Neural progenitor cell (in vitro differentiated cells): ENCODE results near the gene CNTN1. TPM values are rescaled to one million over a fixed set of nuclear protein-coding genes. Genes with fewer than 3 reads are reported as not detected.

Experiments
- DNase-seq: peaks from one replicate; pipeline ENCODE4 v3.0.0-alpha.2; 2016; ENCODE audit warnings: low spot score
- H2AFZ ChIP-seq: fragments of 200-600 bp; sonication (generic); replicated peaks from 2 replicates; pipeline ENCODE4 v1.6.1; 2016; ENCODE audit warnings: antibody characterized with exemption
- H3F3A ChIP-seq: fragments of 200-600 bp; sonication (generic); 2 replicates; pipeline ENCODE4 v1.6.1; 2016; ENCODE audit warnings: antibody characterized with exemption, low read depth
- H3K27ac ChIP-seq: fragments of 200-600 bp; sonication (generic); 2 replicates; pipeline ENCODE4 v1.5.1; 2016; ENCODE audit warnings: mild to moderate bottlenecking
- H3K27me3 ChIP-seq: fragments of 200-600 bp; sonication (generic); 2 replicates; pipeline ENCODE4 v1.6.1; 2016; ENCODE audit warnings: mild to moderate bottlenecking, moderate library complexity
- H3K36me3 ChIP-seq: fragments of 200-600 bp; sonication (generic); 2 replicates; pipeline ENCODE4 v1.5.1; 2016
- H3K4me1 ChIP-seq: fragments of 200-600 bp; sonication (generic); 2 replicates; pipeline ENCODE4 v1.6.1; 2016; ENCODE audit warnings: mixed run types
- H3K4me2 ChIP-seq: fragments of 200-600 bp; sonication (generic); 2 replicates; pipeline ENCODE4 v1.6.1; 2016
- H3K4me3 ChIP-seq: fragments of 200-600 bp; sonication (generic); 2 replicates; pipeline ENCODE4 v1.5.1; 2016
- H3K79me2 ChIP-seq: fragments of 200-600 bp; sonication (generic); 2 replicates; pipeline ENCODE4 v1.6.1; 2016; ENCODE audit warnings: low read depth
- H3K9ac ChIP-seq: fragments of 200-600 bp; sonication (generic); 2 replicates; pipeline ENCODE4 v1.6.1; 2016
- H3K9me3 ChIP-seq: fragments of 200-600 bp; sonication (generic); 2 replicates; pipeline ENCODE4 v1.5.1; 2016; ENCODE audit warnings: low read depth
- H4K20me1 ChIP-seq: fragments of 200-600 bp; sonication (generic); 2 replicates; pipeline ENCODE4 v1.6.1; 2016; ENCODE audit warnings: low read depth
- H3K27ac Mint-ChIP-seq: 3 replicates; pipeline ENCODE4 v1.8.0; 2021; ENCODE audit warnings: mixed read lengths
- H3K27me3 Mint-ChIP-seq: 2 replicates; pipeline ENCODE4 v1.8.0; 2022; ENCODE audit warnings: low read depth, mild to moderate bottlenecking, inconsistent platforms, moderate library complexity, mixed read lengths; ENCODE audit not compliant: insufficient read depth
- H3K36me3 Mint-ChIP-seq: 3 replicates; pipeline ENCODE4 v1.8.0; 2021; ENCODE audit warnings: mixed read lengths
- H3K4me1 Mint-ChIP-seq: 3 replicates; pipeline ENCODE4 v1.8.0; 2021; ENCODE audit warnings: mixed read lengths
- H3K4me3 Mint-ChIP-seq: 3 replicates; pipeline ENCODE4 v1.8.0; 2021; ENCODE audit warnings: mild to moderate bottlenecking, moderate library complexity, mixed read lengths
- H3K9me3 Mint-ChIP-seq: 3 replicates; pipeline ENCODE4 v1.8.0; 2020; ENCODE audit warnings: mixed read lengths
- CTCF ChIP-seq: fragments of 200-600 bp; sonication (generic); IDR thresholded peaks from 2 replicates; pipeline ENCODE4 v1.5.1; 2017; ENCODE audit warnings: antibody characterized with exemption, mild to moderate bottlenecking
- EZH2 ChIP-seq: fragments of 200-600 bp; sonication (generic); IDR thresholded peaks from 2 replicates; pipeline ENCODE4 v1.6.1; 2017; ENCODE audit warnings: antibody characterized with exemption, mild to moderate bottlenecking, moderate library complexity
- EZH2phosphoT487 ChIP-seq: fragments of 200-600 bp; sonication (generic); IDR thresholded peaks from 2 replicates; pipeline ENCODE4 v1.6.1; 2017; ENCODE audit warnings: antibody characterized with exemption
- total RNA-seq: library from RNA; depleted of rRNA; stranded (reverse); fragments of >200 nt; gene quantifications from 2 replicates; pipeline ENCODE4 v1.2.3, GENCODE V29; 2015; ENCODE audit warnings: low replicate concordance

Gene CNTN1
- total RNA-seq, 1 donor from 2014 or later = 0.17 TPM

DNA sequence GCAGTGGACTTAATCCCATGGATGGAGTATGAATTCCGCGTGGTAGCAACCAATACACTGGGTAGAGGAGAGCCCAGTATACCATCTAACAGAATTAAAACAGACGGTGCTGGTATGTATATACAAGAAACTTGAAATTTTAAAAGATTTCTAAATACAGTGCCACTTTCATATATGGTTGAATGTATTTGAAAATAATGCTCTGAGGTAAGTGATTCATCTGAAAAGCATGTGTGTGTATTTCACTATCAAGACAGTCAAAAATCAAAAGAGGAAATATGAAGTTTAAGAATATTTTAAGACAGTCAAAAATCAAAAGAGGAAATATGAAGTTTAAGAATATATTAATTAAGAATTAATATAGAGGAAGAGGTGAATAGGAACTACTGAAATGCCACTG, 300.9 kb downstream of the CNTN1 start:
- Mint-ChIP-seq H3K27ac (no peak overlapping the region), H3K27me3 (peaks cover 2% of the 10 kb centered on the region), H3K9me3 (no peaks in the 10 kb centered on the region), H3K4me3 (no peak overlapping the region), H3K4me1 (no peaks in the 10 kb centered on the region), H3K36me3 (no peaks in the 10 kb centered on the region)
- no peaks in the 10 kb centered on the region for H3K9me3 ChIP-seq
- H3K27me3 ChIP-seq = no peaks in the 10 kb centered on the region
- no peak for TF ChIP-seq CTCF
- TF ChIP-seq EZH2phosphoT487 = no peak
- TF ChIP-seq EZH2 = no peak
- H3K4me1 ChIP-seq = no peaks in the 10 kb centered on the region
- no peaks in the 10 kb centered on the region for H3K36me3 ChIP-seq
- no peak overlapping the region for H3K27ac ChIP-seq
- no peaks in the 10 kb centered on the region for H3K79me2 ChIP-seq
- DNase-seq = no peak
- no peak overlapping the region for H3K9ac ChIP-seq
- no peak overlapping the region for H3K4me3 ChIP-seq
- H3F3A ChIP-seq = no peaks in the 10 kb centered on the region
- H2AFZ ChIP-seq = no peak overlapping the region
- H4K20me1 ChIP-seq = no peaks in the 10 kb centered on the region
- no peak overlapping the region for H3K4me2 ChIP-seq

DNA sequence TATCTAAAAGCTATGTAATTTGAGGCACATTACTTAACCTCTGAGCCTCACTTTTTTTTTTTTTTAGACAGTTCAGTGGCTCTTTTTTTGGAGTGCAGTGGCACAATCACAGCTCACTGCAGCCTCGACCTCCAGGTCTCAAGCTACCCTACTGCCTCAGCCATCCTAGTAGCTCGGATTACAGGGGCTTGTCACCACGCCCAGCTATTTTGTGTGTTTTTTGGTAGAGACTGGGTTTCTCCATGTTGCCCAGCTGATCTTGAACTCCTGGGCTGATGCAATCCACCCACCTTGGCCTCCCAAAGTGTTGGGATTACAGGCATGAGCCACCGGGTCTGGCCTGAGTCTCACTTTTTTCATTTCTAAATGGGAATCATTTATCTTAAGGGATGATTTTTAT, 303.9 kb downstream of the CNTN1 start:
- Histone ChIP-seq H3K79me2 (no peaks in the 10 kb centered on the region), H3K9ac (no peak overlapping the region), H2AFZ (no peak overlapping the region), H3K4me1 (no peaks in the 10 kb centered on the region), H3K4me3 (no peak overlapping the region), H3K27ac (no peak overlapping the region), H3F3A (no peaks in the 10 kb centered on the region), H3K27me3 (no peaks in the 10 kb centered on the region), H4K20me1 (no peaks in the 10 kb centered on the region), H3K9me3 (peaks cover 2% of the 10 kb centered on the region), H3K36me3 (no peaks in the 10 kb centered on the region), H3K4me2 (no peak overlapping the region)
- Mint-ChIP-seq H3K36me3 (no peaks in the 10 kb centered on the region), H3K9me3 (no peaks in the 10 kb centered on the region), H3K4me1 (no peaks in the 10 kb centered on the region), H3K4me3 (no peak overlapping the region), H3K27ac (no peak overlapping the region), H3K27me3 (no peaks in the 10 kb centered on the region)
- DNase-seq = no peak
- TF ChIP-seq EZH2 (no peak), EZH2phosphoT487 (no peak), CTCF (no peak)

- no peak for DNase-seq
- Histone ChIP-seq H3K4me3 (no peak overlapping the region), H3K4me1 (no peaks in the 10 kb centered on the region), H3K36me3 (peaks cover 2% of the 10 kb centered on the region), H4K20me1 (no peaks in the 10 kb centered on the region), H3F3A (no peaks in the 10 kb centered on the region), H3K4me2 (no peak overlapping the region), H3K9ac (no peak overlapping the region), H3K79me2 (no peaks in the 10 kb centered on the region), H2AFZ (no peak overlapping the region), H3K27me3 (no peaks in the 10 kb centered on the region), H3K9me3 (peaks cover 11% of the 10 kb centered on the region), H3K27ac (no peak overlapping the region)
- Mint-ChIP-seq H3K4me3 (no peak overlapping the region), H3K9me3 (peaks cover 13% of the 10 kb centered on the region), H3K27me3 (no peaks in the 10 kb centered on the region), H3K27ac (no peak overlapping the region), H3K4me1 (no peaks in the 10 kb centered on the region), H3K36me3 (no peaks in the 10 kb centered on the region)
- no peak for TF ChIP-seq EZH2phosphoT487
- no peak for TF ChIP-seq EZH2
- no peak for TF ChIP-seq CTCF
Measured at GRCh38 chr12:40999210-40999609, 307.0 kb downstream of the CNTN1 start.
